GM12873 (cell line): ENCODE results near the gene SYNGAP1.

Source experiments
- TF ChIP-seq, protein P1 (sequence below): IDR thresholded peaks from 2 replicates; pipeline ENCODE4 v1.5.1; 2012; ENCODE audit warnings: low read depth, mild to moderate bottlenecking, moderate library complexity, low read length, control low read depth; ENCODE audit not compliant: insufficient read depth; ENCODE audit errors: missing control alignments

The SYNGAP1 gene

DNA sequence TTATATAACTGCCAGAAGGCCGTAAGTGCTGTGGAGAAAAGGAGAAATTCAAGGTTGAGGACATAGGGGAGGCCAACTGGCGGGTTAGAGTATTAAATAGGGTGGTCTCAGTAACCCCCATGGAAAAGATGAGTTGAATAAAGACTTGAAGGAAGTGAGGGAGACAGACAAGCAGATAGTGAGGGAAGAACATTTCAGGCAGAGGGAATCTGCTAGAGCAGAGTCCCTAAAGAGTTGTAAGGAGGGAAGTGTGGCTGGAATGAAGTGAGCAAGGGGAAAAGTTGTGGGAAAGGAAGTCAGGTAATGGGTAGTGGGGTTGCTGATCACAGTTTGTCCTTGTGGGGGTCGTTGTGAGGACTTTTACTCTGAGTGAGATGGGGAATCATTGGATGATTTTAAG, 26.9 kb upstream of the SYNGAP1 start:
- TF ChIP-seq, protein P1, sequence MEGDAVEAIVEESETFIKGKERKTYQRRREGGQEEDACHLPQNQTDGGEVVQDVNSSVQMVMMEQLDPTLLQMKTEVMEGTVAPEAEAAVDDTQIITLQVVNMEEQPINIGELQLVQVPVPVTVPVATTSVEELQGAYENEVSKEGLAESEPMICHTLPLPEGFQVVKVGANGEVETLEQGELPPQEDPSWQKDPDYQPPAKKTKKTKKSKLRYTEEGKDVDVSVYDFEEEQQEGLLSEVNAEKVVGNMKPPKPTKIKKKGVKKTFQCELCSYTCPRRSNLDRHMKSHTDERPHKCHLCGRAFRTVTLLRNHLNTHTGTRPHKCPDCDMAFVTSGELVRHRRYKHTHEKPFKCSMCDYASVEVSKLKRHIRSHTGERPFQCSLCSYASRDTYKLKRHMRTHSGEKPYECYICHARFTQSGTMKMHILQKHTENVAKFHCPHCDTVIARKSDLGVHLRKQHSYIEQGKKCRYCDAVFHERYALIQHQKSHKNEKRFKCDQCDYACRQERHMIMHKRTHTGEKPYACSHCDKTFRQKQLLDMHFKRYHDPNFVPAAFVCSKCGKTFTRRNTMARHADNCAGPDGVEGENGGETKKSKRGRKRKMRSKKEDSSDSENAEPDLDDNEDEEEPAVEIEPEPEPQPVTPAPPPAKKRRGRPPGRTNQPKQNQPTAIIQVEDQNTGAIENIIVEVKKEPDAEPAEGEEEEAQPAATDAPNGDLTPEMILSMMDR, result no peak

DNA sequence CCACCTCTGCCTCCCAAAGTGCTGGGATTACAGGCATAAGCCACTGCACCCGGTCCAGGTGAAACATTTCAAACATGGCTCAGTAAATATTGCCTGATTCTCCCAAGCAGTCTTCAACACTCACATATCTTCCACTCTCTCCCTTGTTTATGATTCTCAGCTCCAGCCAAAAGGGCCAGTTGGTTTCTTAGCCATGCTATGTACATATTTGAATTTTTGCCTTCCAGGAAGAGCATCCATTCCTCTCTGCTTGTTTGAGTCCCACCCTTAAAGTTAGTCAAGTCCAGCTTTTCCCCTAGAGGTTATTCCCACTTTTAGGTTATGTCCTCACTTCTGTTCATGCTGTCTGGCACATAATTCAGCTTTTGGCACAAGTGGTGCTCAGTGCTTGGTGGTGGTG, 22.3 kb upstream of the SYNGAP1 start:
- TF ChIP-seq, protein P1, result no peak

DNA sequence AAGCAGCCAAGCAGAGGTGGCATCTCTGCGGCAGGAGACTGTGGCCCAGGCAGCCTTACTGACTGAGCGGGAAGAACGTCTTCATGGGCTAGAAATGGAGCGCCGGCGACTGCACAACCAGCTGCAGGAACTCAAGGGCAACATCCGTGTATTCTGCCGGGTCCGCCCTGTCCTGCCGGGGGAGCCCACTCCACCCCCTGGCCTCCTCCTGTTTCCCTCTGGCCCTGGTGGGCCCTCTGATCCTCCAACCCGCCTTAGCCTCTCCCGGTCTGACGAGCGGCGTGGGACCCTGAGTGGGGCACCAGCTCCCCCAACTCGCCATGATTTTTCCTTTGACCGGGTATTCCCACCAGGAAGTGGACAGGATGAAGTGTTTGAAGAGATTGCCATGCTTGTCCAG, 15.0 kb upstream of the SYNGAP1 start:
- TF ChIP-seq, protein P1, result no peak

DNA sequence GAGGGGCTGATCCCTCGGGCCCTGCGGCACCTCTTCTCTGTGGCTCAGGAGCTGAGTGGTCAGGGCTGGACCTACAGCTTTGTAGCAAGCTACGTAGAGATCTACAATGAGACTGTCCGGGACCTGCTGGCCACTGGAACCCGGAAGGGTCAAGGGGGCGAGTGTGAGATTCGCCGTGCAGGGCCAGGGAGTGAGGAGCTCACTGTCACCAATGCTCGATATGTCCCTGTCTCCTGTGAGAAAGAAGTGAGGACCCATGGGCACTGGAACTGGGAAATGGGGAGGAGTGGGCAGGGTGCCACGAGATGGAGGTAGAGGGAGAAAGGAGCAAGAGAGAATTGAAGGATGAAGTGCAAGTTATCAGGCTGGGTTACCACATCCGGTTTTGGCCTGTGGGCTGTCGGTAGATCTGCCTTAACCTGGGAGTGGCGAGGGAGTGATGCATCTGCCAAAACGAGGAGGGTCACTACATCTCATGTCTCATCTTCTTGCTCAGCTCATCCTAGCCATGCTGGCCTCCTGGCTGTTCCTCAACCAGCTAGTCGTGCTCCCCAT, 14.4 kb upstream of the SYNGAP1 start:
- TF ChIP-seq, protein P1, result no peak

DNA sequence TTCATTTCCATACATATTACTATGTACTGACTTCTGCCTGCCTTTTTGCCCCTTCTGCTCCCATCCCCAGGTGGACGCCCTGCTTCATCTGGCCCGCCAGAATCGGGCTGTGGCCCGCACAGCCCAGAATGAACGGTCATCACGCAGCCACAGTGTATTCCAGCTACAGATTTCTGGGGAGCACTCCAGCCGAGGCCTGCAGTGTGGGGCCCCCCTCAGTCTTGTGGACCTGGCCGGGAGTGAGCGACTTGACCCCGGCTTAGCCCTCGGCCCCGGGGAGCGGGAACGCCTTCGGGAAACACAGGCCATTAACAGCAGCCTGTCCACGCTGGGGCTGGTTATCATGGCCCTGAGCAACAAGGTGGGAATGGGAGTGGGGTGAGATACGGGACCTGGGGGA, 13.7 kb upstream of the SYNGAP1 start:
- TF ChIP-seq, protein P1, result no peak

DNA sequence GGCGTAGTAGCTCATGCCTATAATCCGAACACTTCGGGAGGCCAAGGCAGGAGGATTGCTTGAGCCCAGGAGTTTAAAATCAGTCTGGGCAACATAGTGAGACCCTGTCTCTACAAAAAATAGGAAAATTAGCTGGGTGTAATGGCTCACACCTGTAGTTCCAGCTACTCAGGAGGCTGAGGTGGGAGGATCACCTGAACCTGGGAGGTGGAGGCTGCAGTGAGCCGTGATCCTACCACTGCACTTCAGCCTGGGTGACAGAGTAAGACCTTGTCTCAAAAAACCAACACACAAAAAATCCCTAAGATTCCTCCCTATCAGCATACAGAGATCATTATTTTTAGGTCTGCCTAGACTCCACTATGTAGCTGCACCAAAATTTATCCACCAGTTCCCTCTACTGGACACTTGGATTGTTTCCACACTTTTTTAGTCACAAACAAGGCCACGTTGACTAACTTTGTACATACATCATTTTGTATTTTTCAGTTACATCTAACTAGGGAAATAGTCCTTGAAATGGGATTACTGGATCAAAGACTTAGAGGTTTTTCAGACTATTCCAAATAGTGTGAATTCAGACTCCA, 12.6 kb upstream of the SYNGAP1 start:
- TF ChIP-seq, protein P1, result peak; percentile 14

DNA sequence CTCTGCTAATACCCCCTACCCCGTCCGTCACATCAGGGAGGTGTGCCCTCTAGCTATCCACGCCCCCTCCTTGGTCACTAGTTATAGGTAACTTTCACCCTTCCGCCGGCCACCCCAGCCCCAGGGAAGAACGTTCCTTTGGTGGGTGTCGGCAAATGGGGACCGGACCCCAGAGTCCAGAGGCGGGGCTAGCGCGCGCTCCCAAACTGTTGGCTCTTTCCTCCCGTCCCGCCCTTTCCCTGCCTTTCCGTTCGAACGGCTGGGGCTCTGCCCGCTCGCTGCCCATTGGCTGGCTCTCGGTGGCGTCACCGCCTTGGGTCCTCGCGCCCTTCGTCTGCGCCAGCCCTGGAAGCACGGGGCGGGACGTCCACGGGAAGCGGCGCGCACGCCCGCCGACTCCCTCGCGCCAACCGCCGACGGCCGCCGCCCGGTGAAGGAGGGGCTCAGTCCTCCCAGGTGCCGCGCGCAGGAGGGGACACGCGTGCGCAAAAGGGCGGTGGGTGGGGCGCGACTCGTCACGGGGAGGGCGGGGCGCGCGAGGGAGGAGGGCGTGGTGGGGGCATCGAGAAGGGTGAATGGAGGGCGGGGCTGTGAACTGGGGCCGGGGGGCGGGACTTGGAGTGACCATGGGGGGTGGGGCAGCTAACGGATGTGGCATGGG, 9.7 kb upstream of the SYNGAP1 start:
- TF ChIP-seq, protein P1, result no peak
